ENCODE measurements around the gene ECE2. TPM values are rescaled to one million over a fixed set of nuclear protein-coding genes. Genes with fewer than 3 reads are reported as not detected.
"Not testable (repeated sequence)": the region's sequence is repeated elsewhere in the genome, so short reads cannot be mapped to it uniquely, and the experiment has no call there.

Gene ECE2
- polyA plus RNA-seq, 10 donors = 0.16 TPM; not detected in 9

DNA sequence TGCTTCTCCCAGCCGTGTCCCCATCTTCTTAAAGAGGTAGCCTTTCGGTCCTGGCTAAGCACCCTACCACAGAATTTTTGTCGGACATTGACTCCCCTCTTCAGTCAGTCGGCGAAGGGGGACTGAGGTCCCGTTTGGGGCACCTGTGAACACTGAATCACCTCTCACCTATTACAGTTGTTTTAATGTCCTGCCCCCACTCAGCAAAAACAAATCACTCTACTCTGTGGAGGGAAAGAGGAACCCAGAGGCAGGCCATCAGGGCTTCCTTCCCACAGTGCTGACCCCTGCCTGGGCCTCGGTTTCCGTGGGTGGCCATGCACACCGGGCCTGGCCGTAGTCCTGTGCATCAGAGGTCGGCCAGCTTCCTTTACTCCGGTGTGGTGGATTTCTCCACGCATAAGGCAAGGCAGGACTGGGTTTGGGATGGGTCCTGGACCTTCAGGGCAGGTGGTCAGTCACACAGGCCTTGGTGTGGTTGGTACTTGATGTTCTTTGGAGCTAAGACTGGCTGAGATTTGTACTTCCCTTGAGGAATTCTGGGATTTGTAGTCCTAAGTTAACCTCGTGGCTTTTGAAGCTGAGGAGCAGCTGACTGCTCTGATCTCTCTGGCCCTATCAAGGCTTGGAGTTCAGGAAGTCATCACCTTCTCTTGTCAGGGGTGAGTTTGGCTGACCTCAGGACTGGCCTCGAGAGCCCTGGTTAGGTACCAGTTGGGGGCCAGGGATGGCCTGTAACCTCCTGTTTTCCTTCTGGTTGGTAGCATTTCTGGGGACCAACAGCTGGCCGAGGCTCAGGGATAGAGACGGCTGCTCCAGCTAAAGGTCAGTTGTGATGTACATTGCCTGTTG lies 61.0 kb downstream of the ECE2 start:
- peak in 2 of 3 donors; percentile 68 to 92 for DNase-seq

DNA sequence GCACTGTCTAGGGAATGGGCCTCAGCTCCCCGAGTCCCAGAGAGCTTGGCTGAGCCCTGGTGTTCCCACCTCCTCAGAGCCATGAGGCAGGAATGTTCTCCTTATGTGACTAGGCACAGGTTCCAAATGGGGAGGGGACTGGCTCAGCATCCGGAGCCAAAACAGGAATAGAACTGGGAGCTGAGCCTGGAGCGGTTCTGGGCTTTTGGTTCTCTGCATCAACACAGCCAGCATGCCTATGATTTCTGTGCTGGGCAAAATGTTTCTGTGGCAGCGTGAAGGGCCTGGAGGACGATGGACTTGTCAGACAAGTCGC lies 61.5 kb downstream of the ECE2 start, which contains the start of gene FAM131A:
Gene FAM131A, plus strand, starts transcription at position 202 of the 316 bp plus-strand sequence. Its CDS starts 31 bp downstream, at position 233.
- DNase-seq = peak; percentile 49 to 92 (median 88)

DNA sequence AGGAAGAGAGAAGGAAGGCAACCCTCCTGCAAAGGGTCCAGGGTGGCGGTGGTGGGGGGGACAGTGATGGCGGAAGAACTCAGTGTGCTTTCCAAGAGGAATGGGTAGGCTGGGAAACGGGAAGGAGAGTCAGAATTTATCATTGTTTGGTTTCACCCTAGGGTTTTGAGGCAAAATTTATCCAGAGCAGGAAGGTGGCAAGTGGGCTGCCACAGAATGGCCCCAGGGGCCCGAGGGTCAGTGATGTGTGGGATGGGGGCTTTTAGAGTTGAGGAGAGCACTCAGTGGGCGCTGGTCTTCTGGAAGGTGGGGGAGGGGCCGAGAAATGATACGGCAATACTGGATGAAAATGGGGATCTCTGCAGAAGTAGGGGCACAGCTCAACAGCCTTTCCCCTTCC lies 62.2 kb downstream of the ECE2 start:
- no peak for DNase-seq

DNA sequence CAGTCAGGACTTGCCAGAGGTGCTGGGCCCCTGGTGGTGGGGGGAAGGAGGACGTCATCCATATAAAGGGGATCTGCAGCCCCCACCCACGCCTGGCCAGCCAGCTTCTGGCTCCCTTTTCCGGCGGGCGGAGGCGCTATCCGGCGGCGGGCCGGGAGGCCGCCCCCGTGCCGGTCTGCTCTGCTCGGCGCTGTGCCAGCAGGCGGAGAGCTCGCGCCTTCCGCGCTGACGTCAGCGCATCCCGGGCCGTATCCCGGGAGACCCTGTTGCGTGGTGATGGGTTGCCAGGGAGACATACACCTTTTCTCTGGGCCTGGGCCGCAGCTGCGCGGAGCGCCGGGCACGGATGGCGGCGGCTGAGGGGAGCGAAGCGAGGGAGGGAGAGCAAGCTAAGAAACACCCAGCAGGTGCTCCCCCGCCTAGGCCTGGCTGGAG lies 62.7 kb downstream of the ECE2 start:
- DNase-seq = peak; percentile 75 to 95 (median 93)

DNA sequence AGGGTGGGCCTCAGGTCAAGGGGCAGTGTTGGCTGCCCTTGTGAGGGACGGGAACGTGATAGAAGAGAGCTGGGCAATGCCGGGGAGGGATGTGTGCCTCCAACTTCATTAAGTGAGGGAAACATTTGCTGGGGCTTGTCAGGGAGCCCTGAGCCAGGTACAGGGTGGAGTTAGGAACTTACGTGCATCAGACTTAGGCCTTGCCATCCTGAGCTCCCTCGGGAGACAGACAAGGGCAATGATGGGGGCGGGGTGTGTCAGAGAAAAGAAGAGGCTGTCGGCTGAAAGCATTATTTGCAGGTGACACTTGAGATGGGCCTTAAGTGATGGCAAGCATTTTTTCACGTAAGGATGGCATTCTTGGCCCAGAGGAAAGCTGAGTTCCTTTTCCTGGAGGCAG lies 63.2 kb downstream of the ECE2 start:
- DNase-seq = no peak

DNA sequence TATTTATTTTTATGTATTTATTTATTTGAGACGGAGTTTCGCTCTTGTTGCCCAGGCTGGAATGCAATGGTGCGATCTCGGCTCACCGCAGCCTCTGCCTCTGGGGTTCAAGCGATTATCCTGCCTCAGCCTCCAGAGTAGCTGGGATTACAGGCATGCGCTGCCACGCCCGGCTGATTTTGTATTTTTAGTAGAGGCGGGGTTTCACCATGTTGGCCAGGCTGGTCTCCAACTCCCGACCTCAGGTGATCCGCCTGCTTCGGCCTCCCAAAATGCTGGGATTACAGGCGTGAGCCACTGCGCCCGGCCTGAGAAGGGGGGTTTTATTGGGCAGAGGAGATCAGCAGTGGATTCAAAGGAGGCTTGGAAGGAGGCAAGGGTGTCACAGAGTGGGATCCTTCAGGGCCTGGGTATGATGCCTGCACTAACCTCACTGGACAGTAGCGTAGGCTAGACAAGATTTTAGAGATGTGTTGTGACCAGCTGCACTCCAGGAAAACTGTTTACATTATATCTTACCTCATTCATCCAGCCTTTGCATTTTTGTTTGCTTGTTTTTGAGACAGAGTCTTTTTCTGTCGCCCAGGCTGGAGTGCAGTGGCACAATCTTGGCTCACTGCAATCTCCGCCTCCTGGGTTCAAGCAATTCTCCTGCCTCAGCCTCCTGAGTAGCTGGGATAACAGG lies 63.8 kb downstream of the ECE2 start:
- not testable (repeated sequence) for DNase-seq

DNA sequence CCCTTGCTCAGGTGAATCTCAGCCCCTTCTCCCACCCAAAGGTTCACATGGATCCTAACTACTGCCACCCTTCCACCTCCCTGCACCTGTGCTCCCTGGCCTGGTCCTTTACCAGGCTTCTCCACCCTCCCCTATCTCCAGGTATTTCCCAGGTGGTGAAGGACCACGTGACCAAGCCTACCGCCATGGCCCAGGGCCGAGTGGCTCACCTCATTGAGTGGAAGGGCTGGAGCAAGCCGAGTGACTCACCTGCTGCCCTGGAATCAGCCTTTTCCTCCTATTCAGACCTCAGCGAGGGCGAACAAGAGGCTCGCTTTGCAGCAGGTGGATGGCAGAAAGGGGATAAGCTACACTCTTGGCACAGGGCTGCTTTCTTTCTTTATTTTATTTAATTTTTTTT lies 66.1 kb downstream of the ECE2 start:
- DNase-seq = no peak

Other genes with a start within 250 kb of the ECE2 start
- gene HTR3D, start 244.3 kb upstream of the ECE2 start, polyA plus RNA-seq (ENCODE audit: insufficient read length in 10 of 10) = not detected
- gene HTR3C, start 223.0 kb upstream of the ECE2 start, polyA plus RNA-seq (ENCODE audit: insufficient read length in 10 of 10) = not detected
- gene HTR3E, start 179.0 kb upstream of the ECE2 start, polyA plus RNA-seq (ENCODE audit: insufficient read length in 10 of 10) = not detected
- 10 to 100 TPM; 30.4 to 42.6 (median 35.5) TPM for gene EIF2B5, start 140.7 kb upstream of the ECE2 start, polyA plus RNA-seq (ENCODE audit: insufficient read length in 10 of 10)
- 10 to 100 TPM; 67.8 to 98.1 (median 76.6) TPM for gene DVL3, start 120.6 kb upstream of the ECE2 start, polyA plus RNA-seq (ENCODE audit: insufficient read length in 10 of 10)
- gene AP2M1, start 101.2 kb upstream of the ECE2 start, polyA plus RNA-seq (ENCODE audit: insufficient read length in 10 of 10) = 100 to 1,000 TPM; 185 to 233 (median 199) TPM
- gene ABCF3, start 89.8 kb upstream of the ECE2 start, polyA plus RNA-seq (ENCODE audit: insufficient read length in 10 of 10) = 10 to 100 TPM; 38.3 to 52.9 (median 44.8) TPM
- under 1 TPM in 9 of 10 donors, not detected in 1; 0.24 to 0.84 (median 0.48) TPM for gene VWA5B2, start 46.4 kb upstream of the ECE2 start, polyA plus RNA-seq (ENCODE audit: insufficient read length in 10 of 10)
- 10 to 100 TPM; 19.3 to 25.0 (median 21.2) TPM for gene ALG3, start 27.1 kb upstream of the ECE2 start, polyA plus RNA-seq (ENCODE audit: insufficient read length in 10 of 10)
- 1 to 10 TPM in 8 of 10 donors, under 1 TPM in 2; 0.67 to 2.3 (median 1.5) TPM for gene EEF1AKMT4, start 26.4 kb upstream of the ECE2 start, polyA plus RNA-seq (ENCODE audit: insufficient read length in 10 of 10)
- under 1 TPM in 4 of 10 donors, not detected in 6; 0.10 to 0.22 (median 0.13) TPM for gene CAMK2N2, start 14.5 kb upstream of the ECE2 start, polyA plus RNA-seq (ENCODE audit: insufficient read length in 10 of 10)
- 100 to 1,000 TPM; 149 to 175 (median 165) TPM for gene PSMD2, start 23.2 kb downstream of the ECE2 start, polyA plus RNA-seq (ENCODE audit: insufficient read length in 10 of 10)
- 100 to 1,000 TPM; 155 to 234 (median 181) TPM for gene EIF4G1, start 38.6 kb downstream of the ECE2 start, polyA plus RNA-seq (ENCODE audit: insufficient read length in 10 of 10)
- gene FAM131A, start 61.6 kb downstream of the ECE2 start, polyA plus RNA-seq (ENCODE audit: insufficient read length in 10 of 10) = 10 to 100 TPM in 7 of 10 donors, 1 to 10 TPM in 3; 8.4 to 13.3 (median 10.7) TPM
- 1 to 10 TPM; 2.4 to 5.9 (median 3.2) TPM for gene CLCN2, start 85.6 kb downstream of the ECE2 start, polyA plus RNA-seq (ENCODE audit: insufficient read length in 10 of 10)
- 10 to 100 TPM; 40.0 to 61.4 (median 43.8) TPM for gene POLR2H, start 85.7 kb downstream of the ECE2 start, polyA plus RNA-seq (ENCODE audit: insufficient read length in 10 of 10)
- gene THPO, start 102.2 kb downstream of the ECE2 start, polyA plus RNA-seq (ENCODE audit: insufficient read length in 10 of 10) = 1 to 10 TPM; 1.1 to 2.1 (median 1.6) TPM
- 10 to 100 TPM; 15.8 to 21.5 (median 17.4) TPM for gene CHRD, start 104.0 kb downstream of the ECE2 start, polyA plus RNA-seq (ENCODE audit: insufficient read length in 10 of 10)